ENCODE measurements around the gene UIMC1.

Gene UIMC1

GRCh38 chr5:176948458-176948857, 58.1 kb downstream of the UIMC1 start:
- DNase-seq, result peak; percentile 62

- no peak for DNase-seq
Measured at GRCh38 chr5:176947847-176948246, 58.7 kb downstream of the UIMC1 start.

GRCh38 chr5:176944268-176944667, 62.3 kb downstream of the UIMC1 start:
- DNase-seq, result no peak

DNA sequence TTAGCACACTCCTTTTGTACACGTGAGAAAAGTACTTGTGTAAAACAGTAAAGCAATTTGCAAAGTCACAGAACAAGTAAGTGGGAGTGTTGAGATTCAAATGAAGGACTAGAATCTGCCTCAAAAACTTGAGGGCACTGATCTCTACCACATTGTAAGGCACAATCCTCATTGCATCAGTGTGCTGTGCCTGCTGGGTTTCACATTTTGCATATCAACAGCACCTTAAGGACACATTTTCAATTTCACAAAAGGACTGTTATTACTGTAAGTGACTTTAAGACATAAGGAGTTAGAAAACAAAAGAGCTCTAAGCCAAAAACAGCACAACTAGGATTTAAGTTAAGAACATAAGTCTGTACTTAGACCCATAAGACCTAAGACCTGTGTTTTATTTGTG, 62.8 kb downstream of the UIMC1 start:
- DNase-seq, result no peak

- no peak for DNase-seq
Measured at GRCh38 chr5:176941951-176942350, 64.6 kb downstream of the UIMC1 start.

- no peak for DNase-seq
Measured at GRCh38 chr5:176938472-176938871, 68.1 kb downstream of the UIMC1 start.

DNA sequence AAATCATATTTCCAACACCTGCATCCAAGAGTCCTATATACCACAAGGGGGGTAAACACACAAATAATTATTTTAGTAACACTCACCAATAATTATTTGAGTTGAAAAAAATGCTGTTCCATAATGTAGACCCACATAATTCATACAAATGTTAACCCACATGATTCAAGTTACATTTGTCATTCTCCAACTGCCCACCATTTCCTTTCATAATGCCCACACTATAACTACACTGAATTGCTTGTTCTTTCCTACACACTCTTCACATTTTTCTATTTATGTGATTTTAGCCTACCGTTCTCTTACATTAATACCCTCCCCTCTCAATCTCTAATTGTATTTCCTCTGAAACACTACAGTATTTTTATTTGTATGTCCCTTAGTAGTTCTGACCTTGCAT, 71.6 kb downstream of the UIMC1 start:
- no peak for DNase-seq

GRCh38 chr5:176934309-176934930, 72.2 kb downstream of the UIMC1 start:
- no peak for DNase-seq

DNA sequence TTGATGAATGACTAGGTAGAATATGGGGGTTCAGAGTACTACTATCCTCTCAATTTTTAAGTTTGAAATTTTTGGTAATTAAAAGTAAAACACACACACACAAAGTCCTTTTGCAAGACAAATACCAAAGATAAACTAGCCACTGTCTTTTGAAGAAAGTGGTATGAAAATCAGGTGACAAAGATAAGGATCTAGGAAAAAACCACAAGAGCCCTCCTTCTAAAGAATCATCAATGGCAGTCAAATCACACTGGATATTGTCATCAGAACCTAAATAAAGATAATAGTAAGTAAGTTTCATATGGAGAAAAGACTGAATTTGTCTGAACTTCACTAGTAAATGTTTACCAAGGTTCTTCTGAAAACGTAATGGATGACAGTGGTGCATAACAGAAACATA, 76.9 kb downstream of the UIMC1 start:
- DNase-seq, result no peak

DNA sequence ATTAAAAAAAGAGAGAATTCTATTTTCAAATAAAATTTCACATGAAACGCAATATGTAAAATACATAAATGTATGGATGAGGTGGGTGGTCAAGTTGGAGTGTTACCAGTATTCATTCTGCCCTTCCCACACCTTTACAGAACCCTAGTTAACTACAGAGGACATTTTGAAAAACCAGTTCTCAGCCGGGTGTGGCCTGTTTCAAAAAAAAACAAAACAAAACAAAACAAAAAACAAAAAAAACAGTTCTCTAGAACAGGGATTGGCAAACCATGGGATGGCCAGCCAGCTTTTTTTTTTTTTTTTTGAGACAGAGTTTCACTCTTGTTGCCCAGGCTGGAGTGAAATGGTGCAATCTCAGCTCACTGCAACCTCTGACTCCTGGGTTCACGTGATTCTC, 79.0 kb downstream of the UIMC1 start:
- no peak for DNase-seq

GRCh38 chr5:176922817-176923216, 83.8 kb downstream of the UIMC1 start:
- DNase-seq, result no peak

GRCh38 chr5:176921714-176922113, 84.9 kb downstream of the UIMC1 start:
- DNase-seq, result no peak

DNA sequence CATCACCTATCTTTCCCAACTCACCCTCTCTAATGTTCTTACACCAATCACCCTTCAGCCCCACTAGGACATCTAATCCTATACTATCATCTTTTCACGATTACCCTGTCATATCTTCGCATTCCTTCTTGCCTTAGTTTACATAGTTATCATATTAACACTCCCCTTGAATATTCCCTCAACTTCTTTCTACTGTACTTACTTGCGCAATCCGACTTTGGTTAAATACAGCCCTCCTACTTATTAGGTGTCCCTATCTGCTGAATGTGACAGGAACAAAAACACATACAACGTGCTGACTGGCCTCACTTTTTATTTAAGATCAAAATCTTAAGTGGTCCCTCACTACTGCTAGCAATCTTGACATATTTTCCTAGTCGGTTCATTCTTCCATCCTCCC, 88.0 kb downstream of the UIMC1 start:
- no peak for DNase-seq

DNA sequence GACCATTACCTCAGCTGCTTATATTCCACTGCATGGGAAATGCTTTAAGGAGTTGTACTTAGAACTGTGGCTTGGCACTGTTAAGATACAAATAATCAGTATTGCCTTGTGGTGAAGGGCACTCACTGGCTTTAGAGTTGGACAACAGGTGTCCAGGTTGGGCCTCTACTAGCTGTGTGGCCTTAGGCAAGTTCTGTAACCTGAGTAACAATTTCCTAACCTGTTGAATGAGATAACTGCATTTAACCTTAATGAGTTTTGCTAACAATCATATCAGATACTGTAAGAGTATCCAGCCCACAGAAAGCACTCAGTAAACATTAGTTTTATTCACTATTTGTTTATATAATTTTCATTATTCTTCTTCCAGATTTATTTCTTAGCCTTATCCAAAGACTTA, 90.2 kb downstream of the UIMC1 start:
- DNase-seq, result peak; percentile 57

DNA sequence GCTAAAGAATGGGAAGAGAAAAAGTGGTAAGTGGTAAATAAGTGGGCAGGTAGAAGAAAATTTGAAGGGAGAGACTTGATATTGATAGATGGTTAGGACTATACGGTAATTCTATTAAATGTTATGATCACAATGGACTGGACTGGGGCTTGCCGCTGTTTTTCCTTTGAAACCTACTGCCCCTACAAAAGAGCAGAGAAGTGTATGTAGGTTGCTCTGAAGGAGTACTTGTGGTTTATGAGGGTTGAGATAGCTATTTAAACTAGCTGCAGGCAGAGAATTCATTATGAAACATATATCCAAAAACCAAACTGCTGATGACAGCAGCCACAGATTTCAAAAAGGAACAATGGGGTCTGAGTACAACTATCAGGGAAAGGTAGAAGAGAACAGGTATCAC, 90.7 kb downstream of the UIMC1 start:
- no peak for DNase-seq

DNA sequence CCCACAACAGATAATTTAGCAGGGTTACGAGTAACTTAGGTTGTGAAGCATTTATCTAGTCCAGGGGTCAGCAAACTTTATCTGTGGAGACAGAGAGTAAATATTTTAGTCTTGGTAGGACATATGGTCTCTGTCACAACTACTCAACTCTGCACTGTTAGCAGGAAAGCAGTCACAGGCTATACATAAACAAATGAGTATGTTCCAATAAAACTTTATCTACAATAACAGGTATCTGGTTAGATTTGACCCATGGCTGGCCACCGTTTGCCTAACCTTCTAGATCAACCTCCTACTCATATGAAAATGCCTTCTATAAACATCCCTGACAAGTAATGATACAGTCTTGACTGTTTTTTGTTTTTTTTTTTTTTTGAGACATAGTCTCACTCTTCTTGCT, 94.5 kb downstream of the UIMC1 start:
- no peak for DNase-seq

- DNase-seq, result no peak
Measured at GRCh38 chr5:176908675-176909368, 97.8 kb downstream of the UIMC1 start.

GRCh38 chr5:176906796-176907195, 99.8 kb downstream of the UIMC1 start:
- no peak for DNase-seq

GRCh38 chr5:176906126-176906525, 100.5 kb downstream of the UIMC1 start:
- peak; percentile 45 for DNase-seq

DNA sequence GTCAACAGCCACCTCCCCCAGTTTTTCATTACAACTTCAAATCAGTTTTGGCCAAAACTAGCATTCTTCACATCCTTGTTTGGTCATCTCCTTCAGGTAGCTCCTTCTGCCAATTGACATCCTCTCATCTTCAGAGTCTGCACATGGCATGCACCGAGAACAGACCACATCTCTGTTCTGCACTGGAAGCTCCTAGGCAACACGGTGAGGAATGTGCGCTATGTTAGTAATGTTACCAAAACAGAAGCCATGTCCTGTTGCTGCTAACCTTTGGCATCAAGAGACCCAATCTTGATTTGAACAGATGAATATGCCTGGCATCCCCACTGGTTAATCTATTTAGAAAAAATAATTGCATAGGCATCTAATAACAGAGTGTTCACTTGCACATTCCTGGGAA, 102.3 kb downstream of the UIMC1 start:
- no peak for DNase-seq

DNA sequence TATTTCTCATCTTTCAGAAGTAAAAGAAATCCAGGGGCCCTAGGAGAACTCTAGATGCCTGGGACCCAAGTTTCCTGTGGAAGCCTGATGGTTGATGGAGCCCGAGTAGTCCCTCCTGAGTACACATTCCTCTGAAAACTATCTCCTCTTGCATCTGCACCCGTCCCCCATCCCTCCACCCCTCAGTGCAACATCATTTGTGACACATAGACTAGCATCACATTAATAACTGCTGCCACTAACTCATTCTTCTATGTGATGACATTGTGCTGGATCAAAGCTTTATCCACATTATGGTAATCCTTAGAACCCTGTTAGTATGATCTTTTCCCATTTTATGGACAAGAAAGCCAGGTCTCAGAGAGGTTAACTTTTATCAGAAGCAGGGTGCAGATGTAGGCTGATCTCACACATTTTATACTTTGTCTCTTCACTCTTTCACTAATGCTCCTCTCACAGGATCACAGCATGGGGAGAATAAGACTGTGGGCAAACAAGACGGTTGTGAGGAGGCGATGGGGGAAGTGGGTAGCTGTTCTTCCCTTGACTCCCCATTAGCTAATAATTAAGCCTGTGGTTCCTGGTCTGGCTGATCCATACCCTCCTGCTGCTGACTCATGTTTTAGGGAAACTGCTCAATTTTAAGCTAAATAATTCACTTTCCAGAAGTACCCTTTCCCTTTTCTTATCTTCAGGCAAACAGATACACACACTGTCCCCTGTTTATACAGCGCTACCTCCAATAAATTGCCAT, 103.5 kb downstream of the UIMC1 start:
- no peak for DNase-seq

DNA sequence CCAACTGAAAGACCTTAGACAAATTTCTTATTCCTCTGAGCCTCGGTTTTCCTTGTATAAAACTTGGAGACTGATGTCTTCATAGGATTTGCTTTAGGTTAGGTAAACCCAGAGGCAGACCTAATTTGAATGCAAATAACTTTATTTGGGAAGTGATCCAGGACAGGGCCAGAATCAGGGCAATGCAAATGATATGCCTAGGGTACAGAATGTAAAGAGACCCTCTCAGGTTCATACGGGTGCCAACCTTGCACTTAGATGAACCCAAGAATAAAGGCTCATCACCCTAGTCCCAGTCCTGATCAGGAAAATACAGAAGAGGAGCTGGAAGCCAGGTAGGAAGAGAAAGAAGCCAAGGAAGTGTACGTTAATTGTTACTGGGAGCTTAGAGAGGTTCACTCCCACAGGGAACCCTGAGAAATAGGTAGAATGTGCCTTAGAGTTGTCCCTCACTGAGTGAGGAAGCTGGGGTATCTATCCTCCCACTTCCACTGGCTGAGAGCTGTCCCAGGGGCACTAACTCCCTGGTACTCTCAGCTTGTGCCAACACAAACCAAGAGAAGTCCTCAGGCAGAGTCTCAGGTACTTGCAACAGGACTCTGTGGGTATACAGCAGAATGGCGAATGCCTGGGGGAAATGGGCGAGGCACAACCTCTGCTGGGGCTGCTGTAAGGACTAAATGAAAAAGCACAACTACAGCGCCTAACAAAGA, 104.3 kb downstream of the UIMC1 start:
- no peak for DNase-seq

DNA sequence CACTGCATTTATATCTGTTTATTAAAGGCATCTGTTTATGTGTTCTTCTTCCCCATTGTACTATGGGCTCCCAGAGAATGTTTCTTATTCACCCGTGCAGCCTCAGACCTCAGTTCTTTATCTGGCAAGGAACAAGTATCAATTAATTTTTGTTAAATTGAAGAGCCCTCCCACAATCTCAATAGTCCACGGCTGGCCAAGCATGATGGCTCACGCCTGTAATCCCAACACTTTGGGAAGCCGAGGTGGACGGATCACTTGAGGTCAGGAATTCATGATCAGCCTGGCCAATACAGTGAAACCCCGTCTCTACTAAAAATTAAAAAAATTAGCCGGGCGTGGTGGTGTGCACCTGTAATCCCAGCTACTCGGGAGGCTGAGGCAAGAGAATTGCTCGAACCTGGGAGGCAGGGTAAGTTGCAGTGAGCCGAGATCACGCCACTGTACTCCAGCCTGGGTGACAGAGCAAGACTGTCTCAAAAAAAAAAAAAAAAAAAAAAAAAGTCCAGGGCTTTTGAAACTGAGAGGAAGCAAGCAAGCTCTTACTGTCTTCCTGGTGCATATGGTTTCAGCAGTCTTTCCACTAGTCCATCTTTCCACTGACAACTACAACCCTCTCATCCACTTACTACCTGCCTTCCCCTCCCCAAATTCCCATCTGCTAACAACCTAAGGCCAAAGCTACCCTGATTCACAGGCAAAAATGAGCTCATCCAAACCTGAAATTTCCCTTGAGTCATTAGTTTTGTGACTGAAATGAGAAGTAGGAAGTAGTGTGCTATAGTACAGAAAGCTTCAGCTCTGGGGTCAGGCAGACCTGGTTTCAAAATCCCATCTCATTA, 105.1 kb downstream of the UIMC1 start:
- DNase-seq, result no peak

All from NCI-H69 (cell line).